Thyroid gland (tissue), 4 donors: ENCODE data around the gene EML1. TPM values are rescaled to one million over a fixed set of nuclear protein-coding genes. Genes with fewer than 3 reads are reported as not detected.

Experiments used
- DNase-seq, 2 donors: peaks; one replicate each; pipeline ENCODE4 v3.0.0-alpha.2; 2019
- H3K27ac ChIP-seq, 3 donors: fragments of 200-600 bp; sonication (generic); 1 replicate in 2 of 3; 2 replicates in 1 of 3; pipeline ENCODE4 v1.5.1; 2016 to 2019; ENCODE audit warnings: mild to moderate bottlenecking in 1 of 3, moderate library complexity in 1 of 3
- H3K27me3 ChIP-seq: fragments of 200-600 bp; sonication (generic); one replicate; pipeline ENCODE4 v1.5.1; 2019
- H3K36me3 ChIP-seq, 2 donors: fragments of 200-600 bp; sonication (generic); one replicate each; pipeline ENCODE4 v1.5.1; 2016 to 2019
- H3K4me1 ChIP-seq, 2 donors: fragments of 200-600 bp; sonication (generic); one replicate each; pipeline ENCODE4 v1.5.1; 2017 to 2019
- H3K4me3 ChIP-seq, 3 donors: fragments of 200-600 bp; sonication (generic); replicated peaks in 1 of 3; 1 replicate in 2 of 3; 2 replicates in 1 of 3; pipeline ENCODE4 v1.5.1; 2016; ENCODE audit warnings: mild to moderate bottlenecking in 1 of 3
- H3K9me3 ChIP-seq: fragments of 200-600 bp; sonication (generic); one replicate; pipeline ENCODE4 v1.5.1; 2017
- POLR2A ChIP-seq, 2 donors: fragments of 450-650 bp; IDR thresholded peaks; one replicate each; pipeline ENCODE4 v1.6.1; 2017; ENCODE audit warnings: antibody characterized with exemption in 2 of 2, mild to moderate bottlenecking in 2 of 2, moderate library complexity in 1 of 2
- WGBS, 2 donors: methylation state at CpG; one replicate each; pipeline ENCODE4 v1.1.5; 2017; 5-methylcytosine and 5-hydroxymethylcytosine counted together
- intact Hi-C: fragments of 100-400 bp; cut with DNase I; formaldehyde crosslinking; loops from one replicate; pipeline ENCODE4 v1.15.1; 2023
- total RNA-seq, 4 donors: library from RNA; depleted of rRNA; stranded (reverse); fragments of >200 nt; gene quantifications; one replicate each; pipeline ENCODE4 v1.2.3, GENCODE V29; 2016
- TF ChIP-seq, protein P1 (sequence below), 6 experiments: fragments of 200-600 bp in 3 of 6; fragments of 450-650 bp in 3 of 6; sonication (generic) in 3 of 6; IDR thresholded peaks; one replicate each; pipeline ENCODE4 v1.5.1; 2016 to 2019; ENCODE audit warnings: antibody characterized with exemption in 6 of 6, mild to moderate bottlenecking in 2 of 6, inconsistent platforms in 1 of 6, moderate library complexity in 1 of 6

EML1 gene
- total RNA-seq, 4 donors from 2014 or later, result 24.2 to 58.7 (median 37.9) TPM

DNA sequence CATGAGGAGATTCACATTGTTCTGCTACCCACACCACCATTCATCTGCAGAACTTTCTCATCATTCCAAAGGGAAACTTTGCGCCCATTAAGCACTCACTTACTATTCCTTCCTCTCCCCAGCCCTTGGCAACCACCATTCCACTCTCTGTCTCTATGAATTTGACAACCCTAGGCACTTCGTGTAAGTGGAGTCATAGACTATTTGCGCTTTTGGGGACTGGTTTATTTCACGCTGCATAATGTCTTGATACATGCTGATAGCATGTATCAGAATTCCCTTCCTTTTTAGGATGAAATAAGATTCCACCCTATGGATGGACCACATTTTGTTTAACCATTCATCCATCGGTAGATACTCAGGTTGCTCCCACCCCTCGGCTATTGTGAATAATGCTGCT is 4.5 kb upstream of the EML1 start:
- no peak for DNase-seq
- no peaks in the 10 kb centered on the region for H3K36me3 ChIP-seq
- H3K27ac ChIP-seq, result no peak overlapping the region
- H3K4me3 ChIP-seq, result no peak overlapping the region
- no peaks in the 10 kb centered on the region for H3K27me3 ChIP-seq
- 94 to 99% methylated on average over 6 of the region's 6 CpGs for WGBS, 2 donors
- H3K4me1 ChIP-seq, result peaks cover 0 to 13% of the 10 kb centered on the region in 2 donors
- no peak for TF ChIP-seq POLR2A (IDR thresholded peaks at IDR 0.05)
- TF ChIP-seq, protein P1, sequence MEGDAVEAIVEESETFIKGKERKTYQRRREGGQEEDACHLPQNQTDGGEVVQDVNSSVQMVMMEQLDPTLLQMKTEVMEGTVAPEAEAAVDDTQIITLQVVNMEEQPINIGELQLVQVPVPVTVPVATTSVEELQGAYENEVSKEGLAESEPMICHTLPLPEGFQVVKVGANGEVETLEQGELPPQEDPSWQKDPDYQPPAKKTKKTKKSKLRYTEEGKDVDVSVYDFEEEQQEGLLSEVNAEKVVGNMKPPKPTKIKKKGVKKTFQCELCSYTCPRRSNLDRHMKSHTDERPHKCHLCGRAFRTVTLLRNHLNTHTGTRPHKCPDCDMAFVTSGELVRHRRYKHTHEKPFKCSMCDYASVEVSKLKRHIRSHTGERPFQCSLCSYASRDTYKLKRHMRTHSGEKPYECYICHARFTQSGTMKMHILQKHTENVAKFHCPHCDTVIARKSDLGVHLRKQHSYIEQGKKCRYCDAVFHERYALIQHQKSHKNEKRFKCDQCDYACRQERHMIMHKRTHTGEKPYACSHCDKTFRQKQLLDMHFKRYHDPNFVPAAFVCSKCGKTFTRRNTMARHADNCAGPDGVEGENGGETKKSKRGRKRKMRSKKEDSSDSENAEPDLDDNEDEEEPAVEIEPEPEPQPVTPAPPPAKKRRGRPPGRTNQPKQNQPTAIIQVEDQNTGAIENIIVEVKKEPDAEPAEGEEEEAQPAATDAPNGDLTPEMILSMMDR (IDR thresholded peaks at IDR 0.05), result no peak
- intact Hi-C loops, result no loop called here
- H3K9me3 ChIP-seq, result no peaks in the 10 kb centered on the region

DNA sequence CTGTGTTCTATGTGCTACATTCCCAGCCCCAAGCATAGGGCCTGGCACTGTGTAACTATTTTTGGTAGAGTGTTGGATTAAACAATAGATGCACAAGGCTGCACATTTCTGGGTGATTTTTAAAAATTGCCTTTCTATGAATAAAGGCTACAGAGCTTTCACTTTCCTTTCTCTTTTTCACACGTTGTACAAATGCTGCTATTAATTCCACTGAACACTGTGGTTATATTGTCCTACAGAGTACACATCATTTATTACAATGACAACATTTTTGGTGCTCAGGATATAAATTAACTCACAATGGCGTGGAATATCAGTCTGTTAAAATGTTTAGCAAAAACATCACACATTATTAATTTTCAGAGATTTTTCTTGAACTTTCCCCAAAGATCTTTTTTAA is 3.6 kb upstream of the EML1 start:
- 72 to 73% methylated on average over 2 of the region's 2 CpGs for WGBS, 2 donors
- Histone ChIP-seq H3K4me1 (peaks cover 8 to 21% of the 10 kb centered on the region in 2 donors), H3K9me3 (no peaks in the 10 kb centered on the region), H3K4me3 (no peak overlapping the region), H3K27me3 (no peaks in the 10 kb centered on the region), H3K27ac (no peak overlapping the region), H3K36me3 (no peaks in the 10 kb centered on the region)
- no peak for DNase-seq
- TF ChIP-seq, protein P1 (IDR thresholded peaks at IDR 0.05), result no peak
- no peak for TF ChIP-seq POLR2A (IDR thresholded peaks at IDR 0.05)
- intact Hi-C loops, result no loop called here

DNA sequence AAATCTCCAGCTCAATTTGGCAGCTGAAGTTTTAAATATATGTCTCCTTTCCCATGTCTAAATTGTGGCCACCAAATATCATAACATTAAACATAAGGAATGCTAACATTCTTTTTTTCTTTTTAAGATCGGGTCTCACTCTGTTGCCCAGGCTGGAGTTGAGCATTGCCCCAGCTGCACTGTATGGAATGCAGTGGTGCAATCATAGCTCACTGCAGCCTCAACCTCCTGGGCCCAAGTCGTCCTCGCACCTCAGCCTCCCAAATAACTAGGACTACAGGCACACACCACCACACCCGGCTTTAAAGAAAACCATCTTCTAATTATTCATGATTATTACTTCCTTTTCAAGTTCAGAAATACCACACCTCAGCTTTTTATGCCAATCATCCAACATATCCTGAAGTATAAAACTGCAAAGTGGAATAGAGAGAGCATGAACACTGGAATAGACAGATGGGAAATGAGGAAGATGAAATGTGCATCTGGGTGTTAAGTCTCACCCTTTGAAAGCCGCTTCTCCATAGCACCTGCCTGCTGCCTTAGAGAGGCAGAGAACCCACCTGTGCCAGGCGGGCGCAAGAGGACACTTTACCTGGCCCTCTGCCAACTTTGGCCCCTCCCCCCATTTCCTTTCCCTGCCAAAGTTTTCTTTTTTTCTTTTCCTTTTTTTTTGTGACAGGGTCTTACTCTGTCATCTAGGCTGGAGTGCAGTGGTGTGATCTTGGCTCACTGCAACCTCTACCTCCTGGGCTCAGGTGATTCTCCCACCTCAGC is 2.8 kb upstream of the EML1 start:
- peak; percentile 17 to 19 for DNase-seq
- Histone ChIP-seq H3K4me3 (no peak overlapping the region), H3K36me3 (no peaks in the 10 kb centered on the region), H3K27ac (no peak overlapping the region), H3K27me3 (no peaks in the 10 kb centered on the region), H3K4me1 (peaks cover 8 to 27% of the 10 kb centered on the region in 2 donors), H3K9me3 (no peaks in the 10 kb centered on the region)
- no peak for TF ChIP-seq POLR2A (IDR thresholded peaks at IDR 0.05)
- TF ChIP-seq, protein P1 (IDR thresholded peaks at IDR 0.05), result no peak
- intact Hi-C loops, result loop anchor here (5.0 to 10.0 kb wide), 2 partner anchors 58 to 94 kb away; no protein-coding TSS in a partner anchor
- WGBS, 2 donors, result 82 to 86% methylated on average over 7 of the region's 7 CpGs

DNA sequence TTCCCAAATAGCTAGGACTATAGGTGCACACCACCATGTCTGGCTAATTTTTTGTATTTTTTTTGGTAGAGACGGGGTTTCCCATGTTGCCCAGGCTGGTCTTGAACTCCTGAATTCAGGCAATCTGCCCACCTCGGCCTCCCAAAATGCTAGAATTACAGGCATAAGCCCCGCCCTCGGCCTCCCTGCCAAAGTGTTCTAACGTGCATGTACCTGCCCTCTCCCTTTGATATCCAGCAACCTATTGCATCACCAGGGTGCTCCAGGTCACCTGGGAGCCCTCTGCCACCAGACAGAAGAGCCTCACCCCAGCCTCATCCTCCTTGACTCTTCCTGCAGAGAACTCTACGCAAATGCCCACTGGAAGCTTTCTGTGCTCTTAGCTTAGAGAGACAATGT is 2.2 kb upstream of the EML1 start:
- intact Hi-C loops, result loop anchor here (5.0 to 10.0 kb wide), 2 partner anchors 59 to 94 kb away; no protein-coding TSS in a partner anchor
- 75 to 84% methylated on average over 6 of the region's 6 CpGs for WGBS, 2 donors
- Histone ChIP-seq H3K4me3 (no peak overlapping the region), H3K4me1 (peaks cover 8 to 27% of the 10 kb centered on the region in 2 donors), H3K9me3 (no peaks in the 10 kb centered on the region), H3K27me3 (no peaks in the 10 kb centered on the region), H3K27ac (no peak overlapping the region), H3K36me3 (no peaks in the 10 kb centered on the region)
- peak in 1 of 2 donors; percentile 19 for DNase-seq
- TF ChIP-seq POLR2A (IDR thresholded peaks at IDR 0.05), result no peak
- TF ChIP-seq, protein P1 (IDR thresholded peaks at IDR 0.05), result no peak
